ENCODE data around the gene RASAL1.

The RASAL1 gene

DNA sequence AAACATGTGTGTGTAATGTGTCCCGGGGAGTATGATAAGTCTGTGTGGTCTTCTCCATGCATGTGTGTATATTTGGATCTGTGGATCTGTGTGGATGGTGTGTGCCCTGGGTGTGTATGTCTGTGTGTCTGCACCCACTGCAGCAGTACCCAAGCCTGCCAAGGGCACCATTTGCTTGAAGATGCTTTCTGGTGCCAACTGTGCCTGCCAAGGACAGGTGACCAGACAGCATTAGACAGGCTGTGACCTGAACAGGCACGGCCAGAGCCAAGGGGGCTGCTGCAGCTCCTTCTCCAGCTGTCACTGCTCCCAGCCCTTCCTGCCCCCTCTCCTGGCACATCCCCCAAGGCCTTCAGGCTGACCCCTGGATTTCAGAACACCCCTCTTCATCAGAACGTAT, 44.1 kb downstream of the RASAL1 start:
- Histone ChIP-seq H2AFZ (ENCODE audit: low read depth, low read length) (no peak overlapping the region), H3K4me2 (ENCODE audit: low read length) (no peak overlapping the region), H3K27me3 (ENCODE audit: low read depth, low read length) (no peaks in the 10 kb centered on the region), H3K4me1 (ENCODE audit: low read length) (peaks cover 47% of the 10 kb centered on the region), H3K9me3 (ENCODE audit: insufficient read depth, low read length) (no peaks in the 10 kb centered on the region), H3K79me2 (ENCODE audit: low read length) (no peaks in the 10 kb centered on the region), H3K4me3 (ENCODE audit: low read length) (no peak overlapping the region), H3K36me3 (replicated peaks; ENCODE audit: low read depth, low read length) (no peaks in the 10 kb centered on the region), H3K9ac (ENCODE audit: low read length) (no peak overlapping the region), H3K27ac (ENCODE audit: low read length) (no peak overlapping the region), H4K20me1 (ENCODE audit: insufficient read depth, low read length) (no peaks in the 10 kb centered on the region)
- no peak for TF ChIP-seq EZH2phosphoT487 (IDR thresholded peaks at IDR 0.05; ENCODE audit: low read depth)
- TF ChIP-seq, protein P1, sequence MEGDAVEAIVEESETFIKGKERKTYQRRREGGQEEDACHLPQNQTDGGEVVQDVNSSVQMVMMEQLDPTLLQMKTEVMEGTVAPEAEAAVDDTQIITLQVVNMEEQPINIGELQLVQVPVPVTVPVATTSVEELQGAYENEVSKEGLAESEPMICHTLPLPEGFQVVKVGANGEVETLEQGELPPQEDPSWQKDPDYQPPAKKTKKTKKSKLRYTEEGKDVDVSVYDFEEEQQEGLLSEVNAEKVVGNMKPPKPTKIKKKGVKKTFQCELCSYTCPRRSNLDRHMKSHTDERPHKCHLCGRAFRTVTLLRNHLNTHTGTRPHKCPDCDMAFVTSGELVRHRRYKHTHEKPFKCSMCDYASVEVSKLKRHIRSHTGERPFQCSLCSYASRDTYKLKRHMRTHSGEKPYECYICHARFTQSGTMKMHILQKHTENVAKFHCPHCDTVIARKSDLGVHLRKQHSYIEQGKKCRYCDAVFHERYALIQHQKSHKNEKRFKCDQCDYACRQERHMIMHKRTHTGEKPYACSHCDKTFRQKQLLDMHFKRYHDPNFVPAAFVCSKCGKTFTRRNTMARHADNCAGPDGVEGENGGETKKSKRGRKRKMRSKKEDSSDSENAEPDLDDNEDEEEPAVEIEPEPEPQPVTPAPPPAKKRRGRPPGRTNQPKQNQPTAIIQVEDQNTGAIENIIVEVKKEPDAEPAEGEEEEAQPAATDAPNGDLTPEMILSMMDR (IDR thresholded peaks at IDR 0.05; ENCODE audit: low read depth, low read length): no peak

DNA sequence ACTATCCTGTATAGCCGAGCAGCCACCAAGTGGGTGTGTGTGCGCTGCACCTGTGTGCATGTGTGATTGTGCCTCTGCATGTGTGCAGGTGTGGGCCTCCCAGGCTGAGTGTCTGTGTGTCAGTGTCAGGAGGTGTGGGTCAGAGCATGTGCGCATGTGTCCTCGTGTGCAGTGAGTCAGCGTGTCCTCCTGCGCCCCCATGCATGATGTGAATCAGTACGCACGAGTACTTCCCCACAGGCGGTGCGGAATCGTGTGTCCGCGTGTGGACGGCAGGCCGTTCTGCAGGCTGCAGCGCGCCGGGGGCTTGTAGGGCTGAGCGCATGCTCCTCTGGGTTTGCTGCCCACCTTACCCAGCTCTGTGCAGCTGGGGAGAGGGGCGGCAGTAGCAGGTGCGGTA, 44.8 kb downstream of the RASAL1 start:
- no peak overlapping the region for H3K4me2 ChIP-seq (ENCODE audit: low read length)

GRCh38 chr12:113089839-113090238, 45.7 kb downstream of the RASAL1 start:
- no peaks in the 10 kb centered on the region for H3K9me3 ChIP-seq (ENCODE audit: insufficient read depth, low read length)
- H4K20me1 ChIP-seq (ENCODE audit: insufficient read depth, low read length): no peaks in the 10 kb centered on the region
- H2AFZ ChIP-seq (ENCODE audit: low read depth, low read length): no peak overlapping the region
- no peaks in the 10 kb centered on the region for H3K27me3 ChIP-seq (ENCODE audit: low read depth, low read length)
- no peak overlapping the region for H3K4me3 ChIP-seq (ENCODE audit: low read length)
- H3K4me1 ChIP-seq (ENCODE audit: low read length): peaks cover 61% of the 10 kb centered on the region
- H3K36me3 ChIP-seq (replicated peaks; ENCODE audit: low read depth, low read length): no peaks in the 10 kb centered on the region
- no peaks in the 10 kb centered on the region for H3K79me2 ChIP-seq (ENCODE audit: low read length)
- H3K9ac ChIP-seq (ENCODE audit: low read length): no peak overlapping the region
- no peak overlapping the region for H3K4me2 ChIP-seq (ENCODE audit: low read length)
- no peak overlapping the region for H3K27ac ChIP-seq (ENCODE audit: low read length)
- TF ChIP-seq, protein P1 (IDR thresholded peaks at IDR 0.05; ENCODE audit: low read depth, low read length): no peak
- no peak for TF ChIP-seq EZH2phosphoT487 (IDR thresholded peaks at IDR 0.05; ENCODE audit: low read depth)

More for the DNA sequence above, 44.8 kb downstream of the RASAL1 start:
- no peak overlapping the region for H3K9ac ChIP-seq (ENCODE audit: low read length)
- no peaks in the 10 kb centered on the region for H3K27me3 ChIP-seq (ENCODE audit: low read depth, low read length)
- H3K79me2 ChIP-seq (ENCODE audit: low read length): no peaks in the 10 kb centered on the region
- TF ChIP-seq, protein P1 (IDR thresholded peaks at IDR 0.05; ENCODE audit: low read depth, low read length): no peak
- no peak for TF ChIP-seq EZH2phosphoT487 (IDR thresholded peaks at IDR 0.05; ENCODE audit: low read depth)
- H3K27ac ChIP-seq (ENCODE audit: low read length): no peak overlapping the region
- no peaks in the 10 kb centered on the region for H3K9me3 ChIP-seq (ENCODE audit: insufficient read depth, low read length)
- H3K4me1 ChIP-seq (ENCODE audit: low read length): peaks cover 54% of the 10 kb centered on the region
- H3K36me3 ChIP-seq (replicated peaks; ENCODE audit: low read depth, low read length): no peaks in the 10 kb centered on the region
- no peak overlapping the region for H2AFZ ChIP-seq (ENCODE audit: low read depth, low read length)
- H4K20me1 ChIP-seq (ENCODE audit: insufficient read depth, low read length): no peaks in the 10 kb centered on the region
- no peak overlapping the region for H3K4me3 ChIP-seq (ENCODE audit: low read length)

DNA sequence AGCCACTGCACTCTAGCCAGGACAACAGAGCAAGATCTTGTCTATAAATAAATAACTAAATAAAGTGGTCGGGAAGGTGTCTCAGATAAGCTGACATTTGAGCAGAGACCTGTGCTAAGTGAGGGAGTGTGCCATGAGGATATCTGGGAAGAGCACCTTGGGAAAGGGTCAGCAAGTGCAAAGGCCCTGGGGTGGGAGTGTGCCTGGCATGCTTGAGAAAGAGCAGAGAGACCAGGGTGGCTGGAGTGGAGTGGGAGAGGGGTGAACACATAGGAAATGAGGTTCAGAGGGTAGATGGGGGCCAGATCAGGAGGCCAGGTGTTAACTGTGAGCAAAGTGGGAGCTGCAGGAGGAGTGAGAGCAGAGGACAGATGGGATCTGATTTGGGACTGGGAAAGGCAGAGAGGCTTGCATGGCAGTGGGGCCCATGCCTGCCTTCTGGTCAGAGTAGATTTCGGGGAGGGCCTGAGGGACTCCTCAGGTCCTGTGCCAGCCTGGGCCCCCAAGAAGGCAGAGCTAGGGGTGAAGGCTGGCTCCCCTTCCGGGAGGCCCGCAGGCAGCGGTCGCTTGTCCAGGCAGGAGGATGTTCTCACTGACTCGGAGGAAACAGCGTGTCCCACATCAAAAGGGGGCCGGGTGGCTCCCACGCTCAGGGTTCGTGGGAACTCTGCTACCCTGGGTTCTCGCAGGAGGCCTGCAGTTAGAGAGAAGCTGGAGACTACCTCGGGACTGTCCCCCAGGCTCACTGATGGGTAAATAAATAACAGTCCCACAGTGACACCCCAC, 46.4 kb downstream of the RASAL1 start:
- Histone ChIP-seq H3K9me3 (ENCODE audit: insufficient read depth, low read length) (no peaks in the 10 kb centered on the region), H3K79me2 (ENCODE audit: low read length) (no peaks in the 10 kb centered on the region), H3K9ac (ENCODE audit: low read length) (no peak overlapping the region), H2AFZ (ENCODE audit: low read depth, low read length) (no peak overlapping the region), H4K20me1 (ENCODE audit: insufficient read depth, low read length) (no peaks in the 10 kb centered on the region), H3K4me3 (ENCODE audit: low read length) (no peak overlapping the region), H3K4me1 (ENCODE audit: low read length) (peaks cover 61% of the 10 kb centered on the region), H3K27me3 (ENCODE audit: low read depth, low read length) (no peaks in the 10 kb centered on the region), H3K36me3 (replicated peaks; ENCODE audit: low read depth, low read length) (no peaks in the 10 kb centered on the region), H3K27ac (ENCODE audit: low read length) (no peak overlapping the region), H3K4me2 (ENCODE audit: low read length) (no peak overlapping the region)
- TF ChIP-seq, protein P1 (IDR thresholded peaks at IDR 0.05; ENCODE audit: low read depth, low read length): no peak
- TF ChIP-seq EZH2phosphoT487 (IDR thresholded peaks at IDR 0.05; ENCODE audit: low read depth): no peak
